GM23338 (cell line): ENCODE measurements around the gene EFNB3.

Source experiments
- CREB1 ChIP-seq: fragments of 250-450 bp; sonication (Bioruptor Pico); IDR thresholded peaks from 2 replicates; pipeline ENCODE4 v1.5.0; 2020; ENCODE audit warnings: low read depth, mild to moderate bottlenecking, moderate library complexity
- EZH2 ChIP-seq: fragments of 200-600 bp; sonication (generic); IDR thresholded peaks from one replicate; pipeline ENCODE4 v1.8.0; 2017; ENCODE audit warnings: antibody characterized with exemption, mild to moderate bottlenecking, low read depth; ENCODE audit not compliant: unreplicated experiment
- EZH2phosphoT487 ChIP-seq: fragments of 200-600 bp; sonication (generic); IDR thresholded peaks from one replicate; pipeline ENCODE4 v1.8.1; 2018; ENCODE audit warnings: antibody characterized with exemption; ENCODE audit not compliant: unreplicated experiment
- JUNB ChIP-seq: IDR thresholded peaks from one replicate; pipeline ENCODE4 v1.6.1; 2016; ENCODE audit warnings: antibody characterized with exemption; ENCODE audit not compliant: unreplicated experiment
- NANOG ChIP-seq: IDR thresholded peaks from 2 replicates; pipeline ENCODE4 v1.6.1; 2016; ENCODE audit warnings: antibody characterized with exemption, borderline replicate concordance
- POLR2AphosphoS5 ChIP-seq: IDR thresholded peaks from 2 replicates; pipeline ENCODE4 v1.6.1; 2016; ENCODE audit warnings: antibody characterized with exemption, low read depth
- STAT1 ChIP-seq: IDR thresholded peaks from one replicate; pipeline ENCODE4 v1.6.1; 2016; ENCODE audit warnings: antibody characterized with exemption; ENCODE audit not compliant: unreplicated experiment
- ZNF114 ChIP-seq: fragments of 250-450 bp; sonication (Bioruptor Pico); IDR thresholded peaks from 2 replicates; pipeline ENCODE4 v1.5.0; 2020; ENCODE audit warnings: mild to moderate bottlenecking, moderate library complexity
- ZNF331 ChIP-seq: fragments of 250-450 bp; sonication (Bioruptor Pico); IDR thresholded peaks from 2 replicates; pipeline ENCODE4 v1.5.0; 2020; ENCODE audit warnings: low read depth, mild to moderate bottlenecking, moderate library complexity
- TF ChIP-seq, protein P1 (sequence below), 2 experiments: fragments of 200-600 bp in 1 of 2; sonication (generic) in 1 of 2; conservative IDR thresholded peaks; 2 replicates each; pipeline versions ENCODE4 v1.5.1 to v1.6.1; 2016 to 2017; ENCODE audit warnings: antibody characterized with exemption in 2 of 2, low read depth in 2 of 2, mild to moderate bottlenecking in 2 of 2, moderate library complexity in 1 of 2
- TF ChIP-seq, protein P2 (sequence below): IDR thresholded peaks from one replicate; pipeline ENCODE4 v1.6.1; 2018; ENCODE audit warnings: antibody characterized with exemption; ENCODE audit not compliant: unreplicated experiment
- TF ChIP-seq, protein P3 (sequence below): IDR thresholded peaks from 2 replicates; pipeline ENCODE4 v1.6.1; 2016; ENCODE audit warnings: antibody characterized with exemption
- TF ChIP-seq, protein P4 (sequence below): fragments of 250-450 bp; sonication (Bioruptor Pico); IDR thresholded peaks from 2 replicates; pipeline ENCODE4 v1.5.0; 2020; ENCODE audit warnings: mild to moderate bottlenecking, moderate library complexity

DNA sequence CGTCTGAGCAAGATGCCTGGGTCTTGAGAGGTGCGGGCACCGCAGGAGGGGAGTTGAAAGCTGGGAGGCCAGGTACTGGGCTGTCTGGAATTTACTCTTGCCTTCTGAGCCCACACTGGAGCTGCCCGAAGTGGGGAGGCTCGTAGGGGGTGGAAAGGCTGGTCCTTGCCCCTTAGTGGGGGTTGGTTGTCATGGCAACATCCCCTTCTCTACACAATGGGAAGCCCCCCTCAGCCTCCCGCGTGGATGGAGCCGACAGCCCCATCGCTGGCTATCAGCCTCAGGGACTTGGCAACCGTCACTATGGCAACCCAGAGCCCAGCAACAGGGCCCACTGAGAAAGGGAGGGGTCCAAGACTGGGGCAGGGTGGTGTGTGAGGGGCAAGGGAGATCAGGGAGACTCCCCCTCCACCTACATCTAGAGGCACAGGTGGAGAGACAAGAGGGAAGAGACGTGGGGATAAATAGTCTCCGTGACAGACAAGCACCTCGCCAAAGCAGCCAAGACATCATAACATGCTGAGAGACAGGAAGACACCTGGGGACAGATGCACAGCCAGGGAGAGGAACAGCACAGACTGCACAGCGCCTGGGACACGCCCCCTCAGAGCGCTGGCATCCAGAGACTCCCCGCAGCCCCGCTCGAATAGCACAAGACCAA, 7.2 kb downstream of the EFNB3 start:
- TF ChIP-seq, protein P1, sequence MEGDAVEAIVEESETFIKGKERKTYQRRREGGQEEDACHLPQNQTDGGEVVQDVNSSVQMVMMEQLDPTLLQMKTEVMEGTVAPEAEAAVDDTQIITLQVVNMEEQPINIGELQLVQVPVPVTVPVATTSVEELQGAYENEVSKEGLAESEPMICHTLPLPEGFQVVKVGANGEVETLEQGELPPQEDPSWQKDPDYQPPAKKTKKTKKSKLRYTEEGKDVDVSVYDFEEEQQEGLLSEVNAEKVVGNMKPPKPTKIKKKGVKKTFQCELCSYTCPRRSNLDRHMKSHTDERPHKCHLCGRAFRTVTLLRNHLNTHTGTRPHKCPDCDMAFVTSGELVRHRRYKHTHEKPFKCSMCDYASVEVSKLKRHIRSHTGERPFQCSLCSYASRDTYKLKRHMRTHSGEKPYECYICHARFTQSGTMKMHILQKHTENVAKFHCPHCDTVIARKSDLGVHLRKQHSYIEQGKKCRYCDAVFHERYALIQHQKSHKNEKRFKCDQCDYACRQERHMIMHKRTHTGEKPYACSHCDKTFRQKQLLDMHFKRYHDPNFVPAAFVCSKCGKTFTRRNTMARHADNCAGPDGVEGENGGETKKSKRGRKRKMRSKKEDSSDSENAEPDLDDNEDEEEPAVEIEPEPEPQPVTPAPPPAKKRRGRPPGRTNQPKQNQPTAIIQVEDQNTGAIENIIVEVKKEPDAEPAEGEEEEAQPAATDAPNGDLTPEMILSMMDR (conservative IDR thresholded peaks at IDR 0.05; ENCODE audit: low read depth in 2 of 2), result no peak
- TF ChIP-seq, protein P2, sequence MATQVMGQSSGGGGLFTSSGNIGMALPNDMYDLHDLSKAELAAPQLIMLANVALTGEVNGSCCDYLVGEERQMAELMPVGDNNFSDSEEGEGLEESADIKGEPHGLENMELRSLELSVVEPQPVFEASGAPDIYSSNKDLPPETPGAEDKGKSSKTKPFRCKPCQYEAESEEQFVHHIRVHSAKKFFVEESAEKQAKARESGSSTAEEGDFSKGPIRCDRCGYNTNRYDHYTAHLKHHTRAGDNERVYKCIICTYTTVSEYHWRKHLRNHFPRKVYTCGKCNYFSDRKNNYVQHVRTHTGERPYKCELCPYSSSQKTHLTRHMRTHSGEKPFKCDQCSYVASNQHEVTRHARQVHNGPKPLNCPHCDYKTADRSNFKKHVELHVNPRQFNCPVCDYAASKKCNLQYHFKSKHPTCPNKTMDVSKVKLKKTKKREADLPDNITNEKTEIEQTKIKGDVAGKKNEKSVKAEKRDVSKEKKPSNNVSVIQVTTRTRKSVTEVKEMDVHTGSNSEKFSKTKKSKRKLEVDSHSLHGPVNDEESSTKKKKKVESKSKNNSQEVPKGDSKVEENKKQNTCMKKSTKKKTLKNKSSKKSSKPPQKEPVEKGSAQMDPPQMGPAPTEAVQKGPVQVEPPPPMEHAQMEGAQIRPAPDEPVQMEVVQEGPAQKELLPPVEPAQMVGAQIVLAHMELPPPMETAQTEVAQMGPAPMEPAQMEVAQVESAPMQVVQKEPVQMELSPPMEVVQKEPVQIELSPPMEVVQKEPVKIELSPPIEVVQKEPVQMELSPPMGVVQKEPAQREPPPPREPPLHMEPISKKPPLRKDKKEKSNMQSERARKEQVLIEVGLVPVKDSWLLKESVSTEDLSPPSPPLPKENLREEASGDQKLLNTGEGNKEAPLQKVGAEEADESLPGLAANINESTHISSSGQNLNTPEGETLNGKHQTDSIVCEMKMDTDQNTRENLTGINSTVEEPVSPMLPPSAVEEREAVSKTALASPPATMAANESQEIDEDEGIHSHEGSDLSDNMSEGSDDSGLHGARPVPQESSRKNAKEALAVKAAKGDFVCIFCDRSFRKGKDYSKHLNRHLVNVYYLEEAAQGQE, result no peak
- no peak for TF ChIP-seq STAT1
- no peak for TF ChIP-seq CREB1 (CRISPR knock-in tag)
- no peak for TF ChIP-seq EZH2phosphoT487
- TF ChIP-seq POLR2AphosphoS5, result no peak
- no peak for TF ChIP-seq EZH2
- TF ChIP-seq ZNF114, result no peak
- no peak for TF ChIP-seq NANOG
- TF ChIP-seq, protein P3, sequence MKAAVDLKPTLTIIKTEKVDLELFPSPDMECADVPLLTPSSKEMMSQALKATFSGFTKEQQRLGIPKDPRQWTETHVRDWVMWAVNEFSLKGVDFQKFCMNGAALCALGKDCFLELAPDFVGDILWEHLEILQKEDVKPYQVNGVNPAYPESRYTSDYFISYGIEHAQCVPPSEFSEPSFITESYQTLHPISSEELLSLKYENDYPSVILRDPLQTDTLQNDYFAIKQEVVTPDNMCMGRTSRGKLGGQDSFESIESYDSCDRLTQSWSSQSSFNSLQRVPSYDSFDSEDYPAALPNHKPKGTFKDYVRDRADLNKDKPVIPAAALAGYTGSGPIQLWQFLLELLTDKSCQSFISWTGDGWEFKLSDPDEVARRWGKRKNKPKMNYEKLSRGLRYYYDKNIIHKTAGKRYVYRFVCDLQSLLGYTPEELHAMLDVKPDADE, result no peak
- TF ChIP-seq, protein P4, sequence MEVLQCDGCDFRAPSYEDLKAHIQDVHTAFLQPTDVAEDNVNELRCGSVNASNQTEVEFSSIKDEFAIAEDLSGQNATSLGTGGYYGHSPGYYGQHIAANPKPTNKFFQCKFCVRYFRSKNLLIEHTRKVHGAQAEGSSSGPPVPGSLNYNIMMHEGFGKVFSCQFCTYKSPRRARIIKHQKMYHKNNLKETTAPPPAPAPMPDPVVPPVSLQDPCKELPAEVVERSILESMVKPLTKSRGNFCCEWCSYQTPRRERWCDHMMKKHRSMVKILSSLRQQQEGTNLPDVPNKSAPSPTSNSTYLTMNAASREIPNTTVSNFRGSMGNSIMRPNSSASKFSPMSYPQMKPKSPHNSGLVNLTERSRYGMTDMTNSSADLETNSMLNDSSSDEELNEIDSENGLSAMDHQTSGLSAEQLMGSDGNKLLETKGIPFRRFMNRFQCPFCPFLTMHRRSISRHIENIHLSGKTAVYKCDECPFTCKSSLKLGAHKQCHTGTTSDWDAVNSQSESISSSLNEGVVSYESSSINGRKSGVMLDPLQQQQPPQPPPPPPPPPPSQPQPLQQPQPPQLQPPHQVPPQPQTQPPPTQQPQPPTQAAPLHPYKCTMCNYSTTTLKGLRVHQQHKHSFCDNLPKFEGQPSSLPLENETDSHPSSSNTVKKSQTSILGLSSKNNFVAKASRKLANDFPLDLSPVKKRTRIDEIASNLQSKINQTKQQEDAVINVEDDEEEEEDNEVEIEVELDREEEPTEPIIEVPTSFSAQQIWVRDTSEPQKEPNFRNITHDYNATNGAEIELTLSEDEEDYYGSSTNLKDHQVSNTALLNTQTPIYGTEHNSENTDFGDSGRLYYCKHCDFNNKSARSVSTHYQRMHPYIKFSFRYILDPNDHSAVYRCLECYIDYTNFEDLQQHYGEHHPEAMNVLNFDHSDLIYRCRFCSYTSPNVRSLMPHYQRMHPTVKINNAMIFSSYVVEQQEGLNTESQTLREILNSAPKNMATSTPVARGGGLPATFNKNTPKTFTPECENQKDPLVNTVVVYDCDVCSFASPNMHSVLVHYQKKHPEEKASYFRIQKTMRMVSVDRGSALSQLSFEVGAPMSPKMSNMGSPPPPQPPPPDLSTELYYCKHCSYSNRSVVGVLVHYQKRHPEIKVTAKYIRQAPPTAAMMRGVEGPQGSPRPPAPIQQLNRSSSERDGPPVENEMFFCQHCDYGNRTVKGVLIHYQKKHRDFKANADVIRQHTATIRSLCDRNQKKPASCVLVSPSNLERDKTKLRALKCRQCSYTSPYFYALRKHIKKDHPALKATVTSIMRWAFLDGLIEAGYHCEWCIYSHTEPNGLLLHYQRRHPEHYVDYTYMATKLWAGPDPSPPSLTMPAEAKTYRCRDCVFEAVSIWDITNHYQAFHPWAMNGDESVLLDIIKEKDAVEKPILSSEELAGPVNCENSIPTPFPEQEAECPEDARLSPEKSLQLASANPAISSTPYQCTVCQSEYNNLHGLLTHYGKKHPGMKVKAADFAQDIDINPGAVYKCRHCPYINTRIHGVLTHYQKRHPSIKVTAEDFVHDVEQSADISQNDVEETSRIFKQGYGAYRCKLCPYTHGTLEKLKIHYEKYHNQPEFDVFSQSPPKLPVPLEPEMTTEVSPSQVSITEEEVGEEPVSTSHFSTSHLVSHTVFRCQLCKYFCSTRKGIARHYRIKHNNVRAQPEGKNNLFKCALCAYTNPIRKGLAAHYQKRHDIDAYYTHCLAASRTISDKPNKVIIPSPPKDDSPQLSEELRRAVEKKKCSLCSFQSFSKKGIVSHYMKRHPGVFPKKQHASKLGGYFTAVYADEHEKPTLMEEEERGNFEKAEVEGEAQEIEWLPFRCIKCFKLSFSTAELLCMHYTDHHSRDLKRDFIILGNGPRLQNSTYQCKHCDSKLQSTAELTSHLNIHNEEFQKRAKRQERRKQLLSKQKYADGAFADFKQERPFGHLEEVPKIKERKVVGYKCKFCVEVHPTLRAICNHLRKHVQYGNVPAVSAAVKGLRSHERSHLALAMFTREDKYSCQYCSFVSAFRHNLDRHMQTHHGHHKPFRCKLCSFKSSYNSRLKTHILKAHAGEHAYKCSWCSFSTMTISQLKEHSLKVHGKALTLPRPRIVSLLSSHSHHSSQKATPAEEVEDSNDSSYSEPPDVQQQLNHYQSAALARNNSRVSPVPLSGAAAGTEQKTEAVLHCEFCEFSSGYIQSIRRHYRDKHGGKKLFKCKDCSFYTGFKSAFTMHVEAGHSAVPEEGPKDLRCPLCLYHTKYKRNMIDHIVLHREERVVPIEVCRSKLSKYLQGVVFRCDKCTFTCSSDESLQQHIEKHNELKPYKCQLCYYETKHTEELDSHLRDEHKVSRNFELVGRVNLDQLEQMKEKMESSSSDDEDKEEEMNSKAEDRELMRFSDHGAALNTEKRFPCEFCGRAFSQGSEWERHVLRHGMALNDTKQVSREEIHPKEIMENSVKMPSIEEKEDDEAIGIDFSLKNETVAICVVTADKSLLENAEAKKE (CRISPR knock-in tag), result no peak
- no peak for TF ChIP-seq JUNB
- TF ChIP-seq ZNF331 (CRISPR knock-in tag), result no peak
